ENCODE measurements around the gene PON2. TPM values are rescaled to one million over a fixed set of nuclear protein-coding genes. Genes with fewer than 3 reads are reported as not detected.
"Not testable (repeated sequence)": the region's sequence is repeated elsewhere in the genome, so short reads cannot be mapped to it uniquely, and the experiment has no call there.

PON2 gene
- total RNA-seq, 1 donor from 2014 or later, result 92.3 TPM

DNA sequence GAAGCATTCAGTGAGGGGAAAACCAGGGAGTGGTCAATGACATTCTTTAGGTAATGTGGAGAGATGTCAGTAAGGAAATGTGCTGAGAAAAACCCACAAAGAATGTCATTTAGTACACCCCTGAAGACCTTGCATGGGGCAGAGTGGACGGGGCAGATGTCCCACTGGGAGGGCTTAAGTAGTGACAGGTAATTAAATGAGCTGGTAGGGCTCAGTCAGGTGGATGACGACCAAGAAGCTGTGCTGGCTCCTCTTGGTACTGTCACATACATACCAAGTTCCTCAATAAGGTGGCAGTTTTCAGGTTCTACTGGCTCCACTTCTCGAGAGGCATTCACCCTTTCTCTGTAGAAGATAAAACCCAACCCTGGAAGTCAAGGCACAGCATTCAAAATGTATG, 40.5 kb downstream of the PON2 start:
- no peaks in the 10 kb centered on the region for H3K27me3 Mint-ChIP-seq (ENCODE audit: low read depth)
- TF ChIP-seq, protein P1, sequence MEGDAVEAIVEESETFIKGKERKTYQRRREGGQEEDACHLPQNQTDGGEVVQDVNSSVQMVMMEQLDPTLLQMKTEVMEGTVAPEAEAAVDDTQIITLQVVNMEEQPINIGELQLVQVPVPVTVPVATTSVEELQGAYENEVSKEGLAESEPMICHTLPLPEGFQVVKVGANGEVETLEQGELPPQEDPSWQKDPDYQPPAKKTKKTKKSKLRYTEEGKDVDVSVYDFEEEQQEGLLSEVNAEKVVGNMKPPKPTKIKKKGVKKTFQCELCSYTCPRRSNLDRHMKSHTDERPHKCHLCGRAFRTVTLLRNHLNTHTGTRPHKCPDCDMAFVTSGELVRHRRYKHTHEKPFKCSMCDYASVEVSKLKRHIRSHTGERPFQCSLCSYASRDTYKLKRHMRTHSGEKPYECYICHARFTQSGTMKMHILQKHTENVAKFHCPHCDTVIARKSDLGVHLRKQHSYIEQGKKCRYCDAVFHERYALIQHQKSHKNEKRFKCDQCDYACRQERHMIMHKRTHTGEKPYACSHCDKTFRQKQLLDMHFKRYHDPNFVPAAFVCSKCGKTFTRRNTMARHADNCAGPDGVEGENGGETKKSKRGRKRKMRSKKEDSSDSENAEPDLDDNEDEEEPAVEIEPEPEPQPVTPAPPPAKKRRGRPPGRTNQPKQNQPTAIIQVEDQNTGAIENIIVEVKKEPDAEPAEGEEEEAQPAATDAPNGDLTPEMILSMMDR (conservative IDR thresholded peaks at IDR 0.05), result no peak
- H3K36me3 Mint-ChIP-seq (ENCODE audit: low read depth), result no peaks in the 10 kb centered on the region
- H3K27ac Mint-ChIP-seq (ENCODE audit: unreplicated experiment), result no peak overlapping the region
- H3K4me1 Mint-ChIP-seq, result no peaks in the 10 kb centered on the region
- H3K4me3 Mint-ChIP-seq, result no peak overlapping the region
- DNase-seq (ENCODE audit: low read depth, low spot score), result no peak
- no peaks in the 10 kb centered on the region for H3K9me3 Mint-ChIP-seq

DNA sequence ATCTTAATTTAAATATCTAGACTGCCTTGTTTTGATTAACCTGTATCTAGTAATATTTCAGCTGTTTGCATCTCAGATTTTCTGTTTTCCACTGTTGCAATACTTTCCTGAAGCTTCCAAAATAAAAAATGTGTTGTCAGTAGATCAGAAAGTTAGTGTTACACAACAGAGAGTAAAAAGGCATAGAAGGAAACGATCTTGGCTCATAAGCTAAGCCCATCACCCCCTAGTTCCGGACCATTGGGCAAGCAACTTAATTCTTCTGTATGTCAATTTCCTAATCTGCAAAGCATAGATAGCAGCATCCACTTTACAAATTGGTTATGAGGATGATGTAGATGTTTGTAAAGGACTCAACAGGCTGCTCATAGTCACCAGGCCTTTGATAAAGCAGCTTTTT, 43.1 kb downstream of the PON2 start:
- peaks cover 11% of the 10 kb centered on the region for H3K9me3 Mint-ChIP-seq
- H3K36me3 Mint-ChIP-seq (ENCODE audit: low read depth), result peaks cover 8% of the 10 kb centered on the region
- no peak overlapping the region for H3K27ac Mint-ChIP-seq (ENCODE audit: unreplicated experiment)
- TF ChIP-seq, protein P1 (conservative IDR thresholded peaks at IDR 0.05), result no peak
- H3K27me3 Mint-ChIP-seq (ENCODE audit: low read depth), result no peaks in the 10 kb centered on the region
- no peak for DNase-seq (ENCODE audit: low read depth, low spot score)
- H3K4me3 Mint-ChIP-seq, result no peak overlapping the region
- no peaks in the 10 kb centered on the region for H3K4me1 Mint-ChIP-seq

DNA sequence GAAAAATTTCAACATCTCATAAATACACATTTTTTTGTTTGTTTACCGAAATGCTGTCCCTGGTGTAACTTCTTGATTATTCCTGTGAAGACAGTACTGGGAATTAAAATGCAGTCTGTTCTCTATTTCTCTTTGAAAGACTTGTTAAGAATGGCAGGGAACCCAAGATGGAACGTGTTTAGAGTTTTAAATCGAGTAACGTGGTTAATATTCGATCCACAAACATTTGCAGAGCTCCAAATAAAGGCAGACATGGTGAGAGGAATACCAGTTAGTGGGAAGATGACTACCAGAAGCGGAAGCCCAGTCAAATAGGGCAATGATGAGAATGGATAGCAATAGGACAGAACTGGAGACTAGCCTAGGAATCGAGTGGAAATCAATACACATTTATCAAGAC, 45.3 kb downstream of the PON2 start:
- Mint-ChIP-seq H3K27ac (ENCODE audit: unreplicated experiment) (no peak overlapping the region), H3K36me3 (ENCODE audit: low read depth) (peaks cover 17% of the 10 kb centered on the region), H3K9me3 (peaks cover 13% of the 10 kb centered on the region), H3K4me3 (no peak overlapping the region), H3K27me3 (ENCODE audit: low read depth) (no peaks in the 10 kb centered on the region), H3K4me1 (no peaks in the 10 kb centered on the region)
- TF ChIP-seq, protein P1 (conservative IDR thresholded peaks at IDR 0.05), result no peak
- no peak for DNase-seq (ENCODE audit: low read depth, low spot score)

DNA sequence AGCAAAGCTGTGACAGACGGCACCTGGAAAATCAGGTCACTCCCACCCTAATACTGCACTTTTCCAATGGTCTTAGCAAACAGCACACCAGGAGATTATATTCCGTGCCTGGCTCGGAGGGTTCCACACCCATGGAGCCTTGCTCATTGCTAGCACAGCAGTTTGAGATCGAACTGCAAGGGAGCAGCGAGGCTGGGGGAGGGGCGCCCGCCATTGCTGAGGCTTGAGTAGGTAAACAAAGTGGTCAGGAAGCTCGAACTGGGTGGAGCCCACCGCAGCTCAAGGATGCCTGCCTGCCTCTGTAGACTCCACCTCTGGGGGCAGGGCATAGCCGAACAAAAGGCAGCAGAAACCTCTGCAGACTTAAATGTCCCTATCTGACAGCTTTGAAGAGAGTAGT, 55.4 kb downstream of the PON2 start:
- not testable (repeated sequence) for DNase-seq (ENCODE audit: low read depth, low spot score); H3K4me1 Mint-ChIP-seq; H3K27ac Mint-ChIP-seq (ENCODE audit: unreplicated experiment); H3K4me3 Mint-ChIP-seq; H3K27me3 Mint-ChIP-seq (ENCODE audit: low read depth)
- Mint-ChIP-seq H3K9me3 (peaks cover 25% of the 10 kb centered on the region), H3K36me3 (ENCODE audit: low read depth) (peaks cover 28% of the 10 kb centered on the region)

DNA sequence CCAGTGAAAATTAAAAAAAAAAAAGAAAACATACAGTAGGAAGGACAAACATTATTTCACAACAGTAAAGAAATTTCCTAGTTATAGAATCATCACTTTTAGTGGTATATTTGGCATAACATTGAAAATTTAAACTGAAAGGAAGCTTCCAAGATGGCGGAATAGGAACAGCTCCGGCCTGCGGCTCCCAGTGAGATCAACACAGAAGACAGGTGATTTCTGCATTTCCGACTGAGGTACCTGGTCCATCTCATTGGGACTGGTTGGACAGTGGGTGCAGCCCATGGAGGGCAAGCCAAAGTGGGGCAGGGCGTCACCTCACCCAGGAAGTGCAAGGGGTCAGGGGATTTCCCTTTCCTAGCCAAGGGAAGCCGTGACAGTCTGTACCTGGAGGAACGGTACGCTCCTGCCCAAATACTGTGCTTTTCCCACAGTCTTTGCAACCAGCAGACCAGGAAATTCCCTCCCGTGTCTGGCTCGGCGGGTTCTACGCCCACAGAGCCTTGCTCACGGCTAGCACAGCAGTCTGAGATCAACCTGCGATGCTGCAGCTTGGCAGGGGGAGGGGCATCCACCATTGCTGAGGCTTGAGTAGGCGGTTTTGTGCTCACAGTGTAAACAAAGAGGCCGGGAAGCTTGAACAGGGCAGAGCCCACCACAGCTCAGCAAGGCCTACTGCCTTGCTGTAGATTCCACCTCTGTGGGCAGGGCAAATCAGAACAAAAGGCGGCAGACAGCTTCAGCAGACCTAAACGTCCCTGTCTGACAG, 58.0 kb downstream of the PON2 start:
- Mint-ChIP-seq H3K4me3 (no peak overlapping the region), H3K4me1 (peaks cover 3% of the 10 kb centered on the region), H3K9me3 (peaks cover 22% of the 10 kb centered on the region), H3K36me3 (ENCODE audit: low read depth) (peaks cover 19% of the 10 kb centered on the region), H3K27ac (ENCODE audit: unreplicated experiment) (peak overlapping the region; percentile 76), H3K27me3 (ENCODE audit: low read depth) (no peaks in the 10 kb centered on the region)
- peak; percentile 6 for DNase-seq (ENCODE audit: low read depth, low spot score)
- TF ChIP-seq, protein P1 (conservative IDR thresholded peaks at IDR 0.05), result no peak

DNA sequence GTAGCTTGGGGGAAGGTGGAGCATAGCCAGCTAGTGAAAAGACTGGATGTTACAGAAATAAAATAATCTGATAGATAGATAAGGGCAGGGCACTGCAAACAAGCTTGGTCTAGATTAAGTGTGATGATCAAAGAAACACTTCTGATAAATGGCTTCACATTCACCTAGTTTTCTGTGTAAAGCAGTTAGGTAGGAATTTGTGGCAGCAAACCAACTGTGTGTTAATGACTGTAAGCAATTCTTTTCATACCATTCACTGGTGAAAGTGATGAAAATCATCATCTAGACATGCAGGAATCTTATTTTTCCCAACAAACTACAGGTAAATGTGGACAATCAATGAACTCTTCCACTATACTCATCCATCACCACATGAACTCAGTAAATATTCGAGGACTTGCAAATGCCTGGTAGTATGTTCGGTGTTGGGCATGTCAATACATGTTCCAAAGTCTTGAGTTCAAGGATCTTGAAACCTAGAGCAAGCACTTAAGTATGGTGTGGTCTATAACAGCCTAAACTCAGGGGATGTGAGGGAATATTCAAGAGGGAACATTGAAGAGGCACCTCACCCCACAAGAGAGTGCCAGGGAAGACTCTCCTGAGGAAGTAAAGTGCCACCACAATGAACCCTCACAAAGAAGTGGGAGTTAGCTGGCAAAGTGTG, 59.1 kb downstream of the PON2 start:
- TF ChIP-seq, protein P1 (conservative IDR thresholded peaks at IDR 0.05), result no peak
- Mint-ChIP-seq H3K4me1 (peaks cover 3% of the 10 kb centered on the region), H3K27ac (ENCODE audit: unreplicated experiment) (no peak overlapping the region), H3K27me3 (ENCODE audit: low read depth) (no peaks in the 10 kb centered on the region), H3K9me3 (peaks cover 16% of the 10 kb centered on the region), H3K36me3 (ENCODE audit: low read depth) (peaks cover 12% of the 10 kb centered on the region), H3K4me3 (no peak overlapping the region)
- DNase-seq (ENCODE audit: low read depth, low spot score), result no peak
